HUES6 (cell line): ENCODE results near the gene MUL1.

Experiments
- H3K27ac ChIP-seq: 2 replicates; pipeline ENCODE4 v1.7.0; 2013; ENCODE audit warnings: low read depth, mild to moderate bottlenecking, low read length, inconsistent platforms
- H3K27me3 ChIP-seq: 2 replicates; pipeline ENCODE4 v1.6.1; 2013; ENCODE audit warnings: low read length; ENCODE audit not compliant: control insufficient read depth, insufficient read depth
- H3K36me3 ChIP-seq: 2 replicates; pipeline ENCODE4 v1.6.1; 2013; ENCODE audit warnings: low read length; ENCODE audit not compliant: control insufficient read depth, insufficient read depth
- H3K4me1 ChIP-seq: 2 replicates; pipeline ENCODE4 v1.6.1; 2013; ENCODE audit warnings: low read length; ENCODE audit not compliant: control insufficient read depth, insufficient read depth
- H3K4me3 ChIP-seq: 2 replicates; pipeline ENCODE4 v1.5.1; 2013; ENCODE audit warnings: low read depth, low read length
- H3K9ac ChIP-seq: one replicate; pipeline ENCODE4 v1.6.1; 2013; ENCODE audit warnings: mild to moderate bottlenecking, low read length
- H3K9me3 ChIP-seq: 2 replicates; pipeline ENCODE4 v1.6.1; 2013; ENCODE audit warnings: low read depth, low read length; ENCODE audit not compliant: control insufficient read depth, insufficient read depth

Gene MUL1

DNA sequence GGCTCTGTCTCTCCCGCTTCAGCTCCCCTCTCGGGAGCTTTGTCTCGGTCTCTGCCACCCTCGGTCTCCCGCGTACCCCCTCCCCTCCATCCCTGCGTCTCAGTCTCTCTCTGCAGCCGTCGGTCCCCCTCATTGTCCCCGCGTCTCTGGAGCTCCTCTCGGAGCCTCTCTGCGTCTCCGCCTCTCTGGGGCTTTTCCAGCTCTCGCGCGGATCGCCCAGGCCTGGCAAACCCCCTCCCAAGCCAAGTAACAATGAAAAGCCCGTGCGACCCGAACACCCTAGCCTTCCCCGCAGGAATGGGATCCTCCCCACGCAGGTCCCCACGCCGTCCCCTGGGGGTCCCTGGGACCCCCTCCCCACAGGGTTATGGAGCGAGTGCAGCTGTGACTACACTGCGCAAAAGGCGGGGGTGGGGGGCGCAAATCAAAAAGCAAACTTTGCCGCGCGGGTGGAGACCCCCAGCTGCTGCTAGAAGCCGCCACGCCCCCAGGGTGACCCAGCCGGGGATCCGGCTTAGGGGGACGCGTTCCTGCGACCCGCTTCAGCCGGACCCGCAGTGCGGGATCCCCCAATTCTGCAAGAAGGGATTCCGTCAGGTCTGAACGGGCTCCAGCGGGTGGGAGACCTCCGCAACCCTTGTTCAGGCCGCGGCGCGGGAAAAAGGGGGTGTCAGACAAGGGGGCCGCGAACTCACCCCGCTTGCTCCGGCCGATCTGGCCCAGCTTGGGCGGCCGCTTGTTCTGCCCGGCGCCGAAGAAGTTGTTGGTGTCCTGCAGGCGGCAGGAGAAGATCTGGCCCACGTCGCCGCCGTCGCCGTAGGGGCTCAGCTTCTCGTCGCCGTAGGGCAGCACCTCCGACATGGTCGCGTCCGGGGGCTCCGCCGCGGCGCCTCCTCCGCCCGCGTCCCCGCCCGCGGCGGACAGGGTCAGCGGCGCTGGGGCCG is 23.2 kb downstream of the MUL1 start:
- peak overlapping the region; percentile 37 for H3K9ac ChIP-seq
- no peaks in the 10 kb centered on the region for H3K9me3 ChIP-seq
- peaks cover 92% of the 10 kb centered on the region for H3K27me3 ChIP-seq
- peaks cover 23% of the 10 kb centered on the region for H3K4me1 ChIP-seq
- H3K27ac ChIP-seq, result no peak overlapping the region
- no peaks in the 10 kb centered on the region for H3K36me3 ChIP-seq
- H3K4me3 ChIP-seq, result peak overlapping the region; percentile 75

DNA sequence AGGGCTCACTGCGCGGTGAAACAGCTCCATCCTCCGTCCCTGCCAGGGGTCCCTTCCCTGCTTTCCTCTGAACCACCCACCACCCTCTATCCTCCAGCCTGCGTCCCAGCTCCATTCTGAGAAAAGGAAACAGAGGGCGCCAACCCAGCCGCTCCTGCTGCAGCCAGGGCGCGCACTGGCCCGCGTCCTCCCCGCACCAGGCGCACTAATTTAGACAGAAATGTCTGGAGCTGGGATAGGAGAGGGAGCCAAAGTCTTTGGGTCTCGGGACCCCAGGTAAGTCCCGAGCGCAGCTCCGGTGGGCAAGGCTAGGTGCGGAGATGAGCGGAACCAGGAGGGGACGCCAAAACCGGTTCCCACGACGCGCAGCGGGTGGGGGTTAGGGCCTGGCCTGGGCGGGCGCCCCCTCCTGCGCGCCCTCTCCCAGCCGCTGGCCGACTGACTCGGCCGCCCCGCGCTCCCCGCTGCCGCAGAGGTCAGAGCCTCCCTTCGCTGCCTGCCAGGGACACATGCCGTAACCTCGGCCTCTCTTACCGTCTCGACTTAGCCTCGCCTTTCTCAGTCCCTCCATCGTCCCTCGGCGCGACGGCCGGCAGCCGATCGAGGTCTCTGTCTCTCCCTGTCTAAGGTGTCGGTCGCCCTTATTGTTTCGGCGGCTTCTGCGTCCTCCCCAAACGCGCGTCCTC is 24.0 kb downstream of the MUL1 start:
- no peak overlapping the region for H3K9ac ChIP-seq

GRCh38 chr1:20483098-20483832 is 24.7 kb downstream of the MUL1 start:
- Histone ChIP-seq H3K27ac (no peak overlapping the region), H3K9ac (no peak overlapping the region), H3K9me3 (no peaks in the 10 kb centered on the region), H3K36me3 (no peaks in the 10 kb centered on the region), H3K27me3 (peaks cover 91% of the 10 kb centered on the region), H3K4me3 (peak overlapping the region; percentile 75), H3K4me1 (peaks cover 22% of the 10 kb centered on the region)

More for the DNA sequence above, 24.0 kb downstream of the MUL1 start:
- Histone ChIP-seq H3K4me1 (peaks cover 23% of the 10 kb centered on the region), H3K36me3 (no peaks in the 10 kb centered on the region), H3K9me3 (no peaks in the 10 kb centered on the region), H3K27ac (no peak overlapping the region), H3K4me3 (peak overlapping the region; percentile 75), H3K27me3 (peaks cover 91% of the 10 kb centered on the region)

DNA sequence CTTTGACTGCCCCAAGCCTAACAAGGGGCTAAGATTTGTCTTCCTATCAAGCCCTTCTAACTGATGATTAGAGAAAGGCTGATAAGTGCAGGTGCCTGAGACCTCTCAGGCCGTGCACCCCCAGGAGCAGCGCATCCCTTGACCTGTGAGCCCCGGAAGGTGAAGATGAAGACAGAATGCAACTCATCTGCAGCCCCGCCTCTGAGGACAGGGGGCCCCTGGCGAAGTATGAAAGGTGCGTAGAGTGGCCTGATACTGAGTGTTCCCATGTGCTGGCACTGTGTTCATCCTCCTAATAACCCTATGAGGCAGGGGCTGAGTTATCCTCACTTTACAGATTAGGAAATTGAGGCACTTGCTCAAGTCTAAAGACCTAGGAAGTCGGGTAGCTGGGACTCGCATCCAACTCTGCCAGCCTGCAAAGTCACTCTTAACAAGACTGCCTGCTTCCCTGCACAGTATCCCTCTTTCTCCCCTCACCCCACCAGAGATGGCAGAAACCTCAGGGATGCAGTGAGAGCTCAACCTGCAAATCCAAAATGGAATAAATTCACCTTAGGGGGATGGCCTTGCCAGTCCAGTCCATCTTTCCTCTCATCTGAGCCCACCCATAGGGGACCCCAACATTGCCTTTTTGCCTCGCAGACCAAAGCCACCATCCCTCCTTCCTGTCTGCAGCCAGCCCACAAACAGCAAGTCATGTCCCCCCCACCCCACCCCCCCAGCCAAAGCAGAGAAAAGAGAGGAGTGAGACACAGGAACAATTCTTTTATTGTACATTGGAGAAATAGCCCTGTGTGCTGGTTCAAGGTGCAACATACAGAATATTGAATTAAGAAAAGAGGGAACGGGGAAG is 26.1 kb downstream of the MUL1 start:
- H3K9me3 ChIP-seq, result no peaks in the 10 kb centered on the region

DNA sequence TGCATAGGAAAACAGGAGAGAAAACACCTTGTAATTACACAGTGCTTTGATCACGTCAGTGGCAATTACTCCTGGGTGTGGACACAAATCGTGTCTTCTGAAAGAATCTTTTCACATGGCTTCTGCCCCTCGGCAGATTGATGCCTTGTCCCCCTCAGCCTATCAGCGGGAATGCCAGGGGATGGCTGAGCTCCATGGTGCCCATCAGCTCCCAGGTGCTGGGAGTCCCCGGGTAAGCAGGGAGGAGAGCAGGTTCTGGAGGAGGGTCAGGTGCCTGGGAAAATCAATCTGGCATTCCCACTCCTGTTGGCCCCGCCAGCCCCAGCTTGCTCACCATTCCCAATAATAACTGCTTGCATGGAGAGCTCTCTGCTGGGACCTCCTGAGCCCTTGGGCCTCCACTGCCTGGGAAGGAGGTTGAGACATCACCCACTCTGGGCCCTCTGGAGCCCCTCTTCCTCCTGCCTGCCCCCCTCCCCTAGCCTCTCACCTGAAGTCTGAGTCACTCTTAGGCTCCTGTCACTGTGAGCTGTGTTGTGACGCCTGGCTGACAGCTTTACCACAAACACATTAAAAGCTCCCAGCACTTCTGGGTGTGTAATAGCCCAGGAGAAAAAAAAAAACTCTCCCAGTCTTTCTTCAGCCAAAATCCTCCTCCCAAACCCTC is 26.9 kb downstream of the MUL1 start:
- no peak overlapping the region for H3K9ac ChIP-seq
- no peak overlapping the region for H3K27ac ChIP-seq
- H3K9me3 ChIP-seq, result no peaks in the 10 kb centered on the region

More for the DNA sequence above, 26.1 kb downstream of the MUL1 start:
- Histone ChIP-seq H3K27ac (no peak overlapping the region), H3K36me3 (no peaks in the 10 kb centered on the region), H3K9ac (no peak overlapping the region), H3K4me1 (peaks cover 20% of the 10 kb centered on the region), H3K27me3 (peaks cover 88% of the 10 kb centered on the region), H3K4me3 (no peak overlapping the region)

GRCh38 chr1:20480243-20480944 is 27.6 kb downstream of the MUL1 start:
- no peak overlapping the region for H3K27ac ChIP-seq
- peaks cover 30% of the 10 kb centered on the region for H3K4me1 ChIP-seq
- no peaks in the 10 kb centered on the region for H3K9me3 ChIP-seq
- no peaks in the 10 kb centered on the region for H3K36me3 ChIP-seq
- H3K9ac ChIP-seq, result no peak overlapping the region
- no peak overlapping the region for H3K4me3 ChIP-seq
- peaks cover 84% of the 10 kb centered on the region for H3K27me3 ChIP-seq

More for the DNA sequence above, 26.9 kb downstream of the MUL1 start:
- Histone ChIP-seq H3K27me3 (peaks cover 86% of the 10 kb centered on the region), H3K4me1 (peaks cover 27% of the 10 kb centered on the region), H3K4me3 (no peak overlapping the region), H3K36me3 (no peaks in the 10 kb centered on the region)

GRCh38 chr1:20479840-20480239 is 28.1 kb downstream of the MUL1 start:
- no peak overlapping the region for H3K4me3 ChIP-seq
- H3K9ac ChIP-seq, result no peak overlapping the region
- H3K27ac ChIP-seq, result no peak overlapping the region
- no peaks in the 10 kb centered on the region for H3K36me3 ChIP-seq
- H3K27me3 ChIP-seq, result peaks cover 79% of the 10 kb centered on the region
- peaks cover 32% of the 10 kb centered on the region for H3K4me1 ChIP-seq
- no peaks in the 10 kb centered on the region for H3K9me3 ChIP-seq

DNA sequence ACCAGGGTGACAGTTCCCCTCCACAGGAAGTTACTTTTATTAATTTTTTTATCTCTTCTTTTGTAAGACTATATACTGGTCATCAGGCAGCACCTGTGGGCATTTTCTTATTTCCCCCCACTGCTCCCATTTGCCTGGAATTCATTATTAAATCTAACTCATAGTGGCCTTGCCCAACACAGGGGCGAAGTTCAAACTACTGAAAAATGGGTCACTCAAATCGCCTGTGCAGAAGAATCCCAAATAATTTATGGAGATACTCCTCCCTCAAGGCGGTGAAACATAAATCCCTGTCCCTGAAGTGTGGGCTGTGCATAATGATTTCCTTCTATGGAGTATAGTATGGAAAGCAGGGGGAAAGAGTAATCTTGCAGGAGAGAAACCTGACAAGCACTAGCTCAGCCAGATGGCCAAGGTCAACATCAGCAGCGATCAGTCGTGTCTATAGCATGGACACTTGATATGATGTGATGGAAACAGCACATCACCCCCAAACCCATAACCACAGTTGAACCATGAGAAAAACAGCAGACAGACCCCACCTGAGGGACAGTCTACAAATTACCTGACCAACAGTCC is 29.8 kb downstream of the MUL1 start:
- peaks cover 63% of the 10 kb centered on the region for H3K27me3 ChIP-seq
- H3K9me3 ChIP-seq, result no peaks in the 10 kb centered on the region
- H3K27ac ChIP-seq, result no peak overlapping the region

DNA sequence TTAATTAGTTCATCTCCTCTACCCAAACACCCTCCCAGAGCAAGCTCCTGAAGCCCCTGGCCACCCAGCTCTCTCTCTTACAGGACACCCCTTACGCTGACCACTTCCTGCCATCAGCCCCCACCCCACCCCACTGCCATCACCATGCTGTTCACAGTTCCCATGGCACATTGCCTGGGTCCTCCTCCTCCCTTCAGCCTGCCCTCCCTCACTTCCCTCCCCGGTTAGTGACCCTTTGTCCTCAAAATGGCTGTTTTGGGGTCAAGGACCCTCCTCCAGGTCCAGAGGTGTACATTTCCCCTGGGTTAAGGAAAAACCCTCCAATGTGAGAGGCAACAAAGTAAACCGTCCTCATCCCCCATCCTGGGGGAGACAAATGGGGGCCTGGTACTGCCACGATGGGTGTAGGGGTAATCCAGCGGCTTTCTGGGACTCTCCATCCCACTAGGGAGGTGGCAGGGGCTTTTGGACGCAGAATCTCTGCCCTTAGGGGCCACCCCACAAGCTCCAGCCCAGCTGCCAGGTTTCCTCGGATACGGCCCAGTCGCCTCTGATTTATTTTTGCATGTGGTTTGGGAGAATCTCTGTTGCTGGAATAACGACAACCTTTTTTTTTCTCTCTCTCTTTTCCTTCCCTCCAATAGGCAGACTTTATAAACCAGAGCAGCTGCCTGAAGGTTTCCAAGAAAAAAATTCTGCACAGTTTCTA is 30.4 kb downstream of the MUL1 start:
- no peaks in the 10 kb centered on the region for H3K9me3 ChIP-seq
- no peaks in the 10 kb centered on the region for H3K36me3 ChIP-seq
- no peak overlapping the region for H3K9ac ChIP-seq
- peaks cover 57% of the 10 kb centered on the region for H3K27me3 ChIP-seq
- peaks cover 35% of the 10 kb centered on the region for H3K4me1 ChIP-seq
- H3K4me3 ChIP-seq, result no peak overlapping the region
- H3K27ac ChIP-seq, result no peak overlapping the region

More for the DNA sequence above, 29.8 kb downstream of the MUL1 start:
- Histone ChIP-seq H3K4me1 (peaks cover 35% of the 10 kb centered on the region), H3K4me3 (no peak overlapping the region), H3K9ac (no peak overlapping the region), H3K36me3 (no peaks in the 10 kb centered on the region)
